Measurements from ENCODE around the gene DCST1.

GRCh38 chr1:155064832-155065429 lies 31.3 kb downstream of the DCST1 start:
- TF ChIP-seq POLR2A (IDR thresholded peaks at IDR 0.05; ENCODE audit: extremely low read depth, insufficient read length): no peak
- TF ChIP-seq CTCF (IDR thresholded peaks at IDR 0.05; ENCODE audit: low read depth, low read length): no peak
- no peak for TF ChIP-seq MAX (IDR thresholded peaks at IDR 0.05; ENCODE audit: low read depth, low read length)
- TF ChIP-seq MYC (IDR thresholded peaks at IDR 0.05; ENCODE audit: low read depth, low read length): no peak
